ENCODE measurements around the gene JAM3. TPM values are rescaled to one million over a fixed set of nuclear protein-coding genes. Genes with fewer than 3 reads are reported as not detected.
A peak's percentile ranks its signal among the peaks of the same experiment; 100 is the strongest.

Gene JAM3
- total and polyA plus RNA-seq, 8 donors: 4.0 to 83.4 (median 20.0) TPM

GRCh38 chr11:134048028-134048427 is 20.8 kb upstream of the JAM3 start:
- DNase-seq: no peak

GRCh38 chr11:134049303-134049702 is 19.6 kb upstream of the JAM3 start:
- intact Hi-C loops (cut with DNase I; ENCODE audit: low total_unique reads): no loop called here
- H3K9me3 ChIP-seq: no peaks in the 10 kb centered on the region
- no peaks in the 10 kb centered on the region for H3K36me3 ChIP-seq
- peaks cover 0 to 25% (median 18%) of the 10 kb centered on the region in 3 donors for H3K27me3 ChIP-seq
- WGBS, 5 donors: 35 to 51% (median 38%) methylated on average over 11 of the region's 11 CpGs
- H3K4me3 ChIP-seq: no peak overlapping the region
- TF ChIP-seq EP300 (IDR thresholded peaks at IDR 0.05) (no peak), POLR2A (IDR thresholded peaks at IDR 0.05) (no peak), CTCF (IDR thresholded peaks at IDR 0.05) (no peak), POLR2AphosphoS5 (IDR thresholded peaks at IDR 0.05) (no peak)
- DNase-seq: peak in 1 of 2 donors; percentile 14
- no peak overlapping the region for H3K27ac ChIP-seq
- H3K4me1 ChIP-seq: peaks cover 6 to 40% (median 18%) of the 10 kb centered on the region in 4 donors

More at GRCh38 chr11:134048028-134048427, 20.8 kb upstream of the JAM3 start:
- Histone ChIP-seq H3K9me3 (no peaks in the 10 kb centered on the region), H3K4me3 (no peak overlapping the region), H3K27ac (peak overlapping the region in 3 of 5 donors; percentile 29 to 96 (median 70)), H3K27me3 (peaks cover 0 to 25% (median 18%) of the 10 kb centered on the region in 3 donors), H3K4me1 (peaks cover 6 to 41% (median 18%) of the 10 kb centered on the region in 4 donors), H3K36me3 (no peaks in the 10 kb centered on the region)
- TF ChIP-seq EP300 (IDR thresholded peaks at IDR 0.05) (no peak), POLR2AphosphoS5 (IDR thresholded peaks at IDR 0.05) (no peak), CTCF (IDR thresholded peaks at IDR 0.05) (no peak), POLR2A (IDR thresholded peaks at IDR 0.05) (no peak)
- intact Hi-C loops (cut with DNase I; ENCODE audit: low total_unique reads): no loop called here
- 51 to 81% (median 69%) methylated on average over 9 of the region's 9 CpGs for WGBS, 5 donors

- intact Hi-C loops (cut with DNase I; ENCODE audit: low total_unique reads): loop anchor here (5.0 kb wide), 1 partner anchor 92 kb away; no protein-coding TSS in a partner anchor
- Histone ChIP-seq H3K9me3 (no peaks in the 10 kb centered on the region), H3K4me1 (peaks cover 6 to 31% (median 16%) of the 10 kb centered on the region in 4 donors), H3K27me3 (peaks cover 0 to 25% (median 18%) of the 10 kb centered on the region in 3 donors), H3K36me3 (no peaks in the 10 kb centered on the region), H3K27ac (peak overlapping the region in 3 of 5 donors; percentile 15 to 74 (median 74)), H3K4me3 (peak overlapping the region; percentile 18 to 32 (median 29))
- peak in 5 of 7 experiments; percentile 85 to 94 (median 88) for TF ChIP-seq CTCF (IDR thresholded peaks at IDR 0.05)
- peak in 1 of 3 donors; percentile 20 for TF ChIP-seq POLR2AphosphoS5 (IDR thresholded peaks at IDR 0.05)
- TF ChIP-seq POLR2A (IDR thresholded peaks at IDR 0.05): no peak
- TF ChIP-seq EP300 (IDR thresholded peaks at IDR 0.05): no peak
- DNase-seq: peak; percentile 64 to 92
- WGBS, 5 donors: 29 to 47% (median 33%) methylated on average over 33 to 43 of the region's 43 CpGs
Observed at GRCh38 chr11:134050541-134051383, 18.1 kb upstream of the JAM3 start.

- WGBS, 5 donors: 55 to 70% (median 62%) methylated on average over 12 of the region's 12 CpGs
- Histone ChIP-seq H3K27me3 (peaks cover 0 to 21% (median 18%) of the 10 kb centered on the region in 3 donors), H3K27ac (peak overlapping the region in 1 of 5 donors; percentile 66), H3K4me3 (no peak overlapping the region), H3K9me3 (no peaks in the 10 kb centered on the region), H3K36me3 (no peaks in the 10 kb centered on the region), H3K4me1 (peaks cover 6 to 23% (median 9%) of the 10 kb centered on the region in 4 donors)
- peak in 1 of 2 donors; percentile 39 for DNase-seq
- no peak for TF ChIP-seq POLR2AphosphoS5 (IDR thresholded peaks at IDR 0.05)
- no peak for TF ChIP-seq POLR2A (IDR thresholded peaks at IDR 0.05)
- TF ChIP-seq EP300 (IDR thresholded peaks at IDR 0.05): no peak
- no peak for TF ChIP-seq CTCF (IDR thresholded peaks at IDR 0.05)
- intact Hi-C loops (cut with DNase I; ENCODE audit: low total_unique reads): loop anchor here (5.0 kb wide), 1 partner anchor 90 kb away; no protein-coding TSS in a partner anchor
Observed at GRCh38 chr11:134052395-134052987, 16.4 kb upstream of the JAM3 start.
